Measurements from ENCODE around the gene ZNF554.

DNA sequence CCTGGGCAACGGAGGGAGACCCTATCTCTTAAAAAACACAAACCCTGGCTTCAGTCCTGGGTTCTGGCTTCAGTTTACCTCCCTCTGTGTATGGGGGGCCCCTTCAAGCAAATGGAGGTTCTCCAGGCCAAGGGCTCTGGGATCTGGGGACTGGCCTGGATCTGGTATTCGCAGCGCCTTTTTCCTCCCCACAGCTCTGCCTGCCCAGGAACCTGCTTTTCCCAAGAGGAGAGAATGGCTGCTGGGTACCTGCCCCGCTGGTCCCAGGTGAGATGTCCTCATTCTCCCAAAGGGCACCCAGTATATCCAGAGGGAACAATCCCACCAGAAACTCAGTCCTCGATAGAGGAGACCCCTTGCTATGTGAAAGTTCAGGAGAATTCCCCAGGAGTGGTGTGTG, 3.2 kb downstream of the ZNF554 start:
- TF ChIP-seq, protein P1, sequence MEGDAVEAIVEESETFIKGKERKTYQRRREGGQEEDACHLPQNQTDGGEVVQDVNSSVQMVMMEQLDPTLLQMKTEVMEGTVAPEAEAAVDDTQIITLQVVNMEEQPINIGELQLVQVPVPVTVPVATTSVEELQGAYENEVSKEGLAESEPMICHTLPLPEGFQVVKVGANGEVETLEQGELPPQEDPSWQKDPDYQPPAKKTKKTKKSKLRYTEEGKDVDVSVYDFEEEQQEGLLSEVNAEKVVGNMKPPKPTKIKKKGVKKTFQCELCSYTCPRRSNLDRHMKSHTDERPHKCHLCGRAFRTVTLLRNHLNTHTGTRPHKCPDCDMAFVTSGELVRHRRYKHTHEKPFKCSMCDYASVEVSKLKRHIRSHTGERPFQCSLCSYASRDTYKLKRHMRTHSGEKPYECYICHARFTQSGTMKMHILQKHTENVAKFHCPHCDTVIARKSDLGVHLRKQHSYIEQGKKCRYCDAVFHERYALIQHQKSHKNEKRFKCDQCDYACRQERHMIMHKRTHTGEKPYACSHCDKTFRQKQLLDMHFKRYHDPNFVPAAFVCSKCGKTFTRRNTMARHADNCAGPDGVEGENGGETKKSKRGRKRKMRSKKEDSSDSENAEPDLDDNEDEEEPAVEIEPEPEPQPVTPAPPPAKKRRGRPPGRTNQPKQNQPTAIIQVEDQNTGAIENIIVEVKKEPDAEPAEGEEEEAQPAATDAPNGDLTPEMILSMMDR (conservative IDR thresholded peaks at IDR 0.05; ENCODE audit: low read depth in 2 of 2): no peak
- TF ChIP-seq EZH2phosphoT487 (IDR thresholded peaks at IDR 0.05; ENCODE audit: unreplicated experiment): no peak
- no peak for TF ChIP-seq EZH2 (IDR thresholded peaks at IDR 0.05; ENCODE audit: low read depth, unreplicated experiment)
- no peak for TF ChIP-seq POLR2AphosphoS5 (IDR thresholded peaks at IDR 0.05; ENCODE audit: low read depth)
- TF ChIP-seq, protein P2, sequence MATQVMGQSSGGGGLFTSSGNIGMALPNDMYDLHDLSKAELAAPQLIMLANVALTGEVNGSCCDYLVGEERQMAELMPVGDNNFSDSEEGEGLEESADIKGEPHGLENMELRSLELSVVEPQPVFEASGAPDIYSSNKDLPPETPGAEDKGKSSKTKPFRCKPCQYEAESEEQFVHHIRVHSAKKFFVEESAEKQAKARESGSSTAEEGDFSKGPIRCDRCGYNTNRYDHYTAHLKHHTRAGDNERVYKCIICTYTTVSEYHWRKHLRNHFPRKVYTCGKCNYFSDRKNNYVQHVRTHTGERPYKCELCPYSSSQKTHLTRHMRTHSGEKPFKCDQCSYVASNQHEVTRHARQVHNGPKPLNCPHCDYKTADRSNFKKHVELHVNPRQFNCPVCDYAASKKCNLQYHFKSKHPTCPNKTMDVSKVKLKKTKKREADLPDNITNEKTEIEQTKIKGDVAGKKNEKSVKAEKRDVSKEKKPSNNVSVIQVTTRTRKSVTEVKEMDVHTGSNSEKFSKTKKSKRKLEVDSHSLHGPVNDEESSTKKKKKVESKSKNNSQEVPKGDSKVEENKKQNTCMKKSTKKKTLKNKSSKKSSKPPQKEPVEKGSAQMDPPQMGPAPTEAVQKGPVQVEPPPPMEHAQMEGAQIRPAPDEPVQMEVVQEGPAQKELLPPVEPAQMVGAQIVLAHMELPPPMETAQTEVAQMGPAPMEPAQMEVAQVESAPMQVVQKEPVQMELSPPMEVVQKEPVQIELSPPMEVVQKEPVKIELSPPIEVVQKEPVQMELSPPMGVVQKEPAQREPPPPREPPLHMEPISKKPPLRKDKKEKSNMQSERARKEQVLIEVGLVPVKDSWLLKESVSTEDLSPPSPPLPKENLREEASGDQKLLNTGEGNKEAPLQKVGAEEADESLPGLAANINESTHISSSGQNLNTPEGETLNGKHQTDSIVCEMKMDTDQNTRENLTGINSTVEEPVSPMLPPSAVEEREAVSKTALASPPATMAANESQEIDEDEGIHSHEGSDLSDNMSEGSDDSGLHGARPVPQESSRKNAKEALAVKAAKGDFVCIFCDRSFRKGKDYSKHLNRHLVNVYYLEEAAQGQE (IDR thresholded peaks at IDR 0.05; ENCODE audit: unreplicated experiment): no peak
- no peak for TF ChIP-seq STAT1 (IDR thresholded peaks at IDR 0.05; ENCODE audit: unreplicated experiment)
- no peak for TF ChIP-seq CREB1 (CRISPR knock-in tag; IDR thresholded peaks at IDR 0.05; ENCODE audit: low read depth)
- no peak for TF ChIP-seq ZNF114 (CRISPR knock-in tag; IDR thresholded peaks at IDR 0.05)
- no peak for TF ChIP-seq JUNB (IDR thresholded peaks at IDR 0.05; ENCODE audit: unreplicated experiment)
- TF ChIP-seq, protein P3, sequence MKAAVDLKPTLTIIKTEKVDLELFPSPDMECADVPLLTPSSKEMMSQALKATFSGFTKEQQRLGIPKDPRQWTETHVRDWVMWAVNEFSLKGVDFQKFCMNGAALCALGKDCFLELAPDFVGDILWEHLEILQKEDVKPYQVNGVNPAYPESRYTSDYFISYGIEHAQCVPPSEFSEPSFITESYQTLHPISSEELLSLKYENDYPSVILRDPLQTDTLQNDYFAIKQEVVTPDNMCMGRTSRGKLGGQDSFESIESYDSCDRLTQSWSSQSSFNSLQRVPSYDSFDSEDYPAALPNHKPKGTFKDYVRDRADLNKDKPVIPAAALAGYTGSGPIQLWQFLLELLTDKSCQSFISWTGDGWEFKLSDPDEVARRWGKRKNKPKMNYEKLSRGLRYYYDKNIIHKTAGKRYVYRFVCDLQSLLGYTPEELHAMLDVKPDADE (IDR thresholded peaks at IDR 0.05): no peak
- TF ChIP-seq NANOG (IDR thresholded peaks at IDR 0.05; ENCODE audit: borderline replicate concordance): no peak

Data from GM23338 (cell line).